Measurements from ENCODE around the gene CEP131.

Gene CEP131

DNA sequence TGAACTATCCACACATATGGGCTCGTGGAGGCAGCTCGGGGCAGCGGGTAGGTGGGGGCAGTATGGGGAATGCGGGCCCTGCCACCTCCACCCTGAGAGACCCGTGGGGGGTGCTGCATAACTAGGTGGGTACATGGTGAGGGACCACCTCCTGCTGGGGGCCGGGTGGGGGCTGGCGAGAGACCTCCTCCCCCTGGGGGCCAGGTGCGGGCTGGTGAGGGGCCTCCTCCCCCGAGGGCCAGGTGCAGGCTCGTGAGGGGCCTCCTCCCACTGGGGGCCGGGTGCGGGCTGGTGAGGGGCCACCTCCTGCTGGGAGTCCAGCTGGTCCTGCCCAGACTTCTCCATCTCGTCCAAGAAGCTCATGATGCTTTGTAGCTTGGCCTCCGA, 25.4 kb downstream of the CEP131 start:
- no peak for FAIRE-seq

GRCh38 chr17:81196505-81197408, 26.0 kb downstream of the CEP131 start:
- no peak for FAIRE-seq

GRCh38 chr17:81195941-81196495, 26.7 kb downstream of the CEP131 start:
- no peak for FAIRE-seq

DNA sequence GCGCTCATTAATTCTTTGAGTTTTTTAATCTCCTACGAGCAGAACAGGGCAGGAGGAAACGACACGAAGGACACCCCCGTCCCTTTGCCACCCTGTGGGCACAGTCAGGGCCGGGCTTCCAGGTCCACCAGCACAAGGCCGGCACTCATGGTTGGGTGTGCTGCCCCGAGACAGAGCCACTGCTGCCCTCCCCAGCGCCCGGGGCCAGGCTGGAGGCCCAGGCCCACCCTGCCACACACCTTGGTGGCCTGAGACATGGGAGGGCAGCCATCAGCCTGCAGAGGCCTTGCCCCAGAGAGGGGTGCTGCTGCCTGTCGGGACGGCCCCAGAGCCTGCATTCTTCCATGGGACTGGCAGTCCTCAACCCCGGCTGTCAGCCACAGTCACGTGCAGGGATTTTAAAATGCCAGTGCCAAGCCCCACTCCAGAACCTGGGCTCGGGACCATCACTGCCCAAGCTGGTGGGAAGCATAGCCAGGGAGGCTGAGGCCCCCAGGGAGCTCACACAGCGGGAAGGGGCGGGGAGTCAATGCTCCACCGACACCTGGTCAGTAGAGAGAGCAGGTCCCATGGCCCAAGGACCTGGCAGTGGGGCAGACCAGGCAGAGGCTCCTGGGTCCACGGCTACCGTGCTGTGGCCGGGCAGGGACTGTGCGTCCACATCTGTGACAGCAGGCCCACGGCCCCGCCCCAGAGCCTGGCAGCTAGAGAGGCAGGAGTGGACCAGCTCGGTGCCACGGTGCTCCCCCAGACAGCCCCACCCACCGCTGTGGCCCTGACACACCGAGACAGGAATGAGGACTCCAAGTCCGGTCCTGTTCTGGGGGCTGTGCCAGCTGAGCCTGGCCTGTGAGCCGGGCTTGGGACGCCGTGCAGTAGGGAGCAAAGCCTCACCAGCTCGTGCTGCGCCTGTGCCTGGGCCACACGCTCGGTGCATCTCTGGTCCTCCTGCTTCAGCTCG, 27.5 kb downstream of the CEP131 start:
- no peak for FAIRE-seq

- FAIRE-seq, result no peak
Observed at GRCh38 chr17:81194225-81194760, 28.5 kb downstream of the CEP131 start.

GRCh38 chr17:81193470-81194224, 29.1 kb downstream of the CEP131 start:
- FAIRE-seq, result no peak

DNA sequence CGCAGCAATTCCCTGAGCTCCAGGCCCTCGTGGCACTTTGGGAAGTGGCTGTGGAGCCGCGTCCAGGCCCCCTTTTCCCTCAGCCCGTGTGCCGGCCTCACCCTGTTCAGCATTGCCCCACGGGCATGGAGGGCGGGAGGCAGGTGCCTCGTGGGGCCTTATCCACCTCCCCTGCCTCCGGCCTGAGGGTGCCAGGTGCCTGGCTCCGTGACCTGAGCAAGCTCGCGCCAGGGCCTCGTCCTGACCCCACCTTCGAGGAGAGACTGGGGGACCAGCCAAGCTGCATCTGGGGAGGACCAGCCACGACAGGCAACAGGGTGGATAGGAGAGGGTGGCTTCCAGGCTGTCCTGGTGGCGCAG, 29.7 kb downstream of the CEP131 start:
- FAIRE-seq, result no peak

DNA sequence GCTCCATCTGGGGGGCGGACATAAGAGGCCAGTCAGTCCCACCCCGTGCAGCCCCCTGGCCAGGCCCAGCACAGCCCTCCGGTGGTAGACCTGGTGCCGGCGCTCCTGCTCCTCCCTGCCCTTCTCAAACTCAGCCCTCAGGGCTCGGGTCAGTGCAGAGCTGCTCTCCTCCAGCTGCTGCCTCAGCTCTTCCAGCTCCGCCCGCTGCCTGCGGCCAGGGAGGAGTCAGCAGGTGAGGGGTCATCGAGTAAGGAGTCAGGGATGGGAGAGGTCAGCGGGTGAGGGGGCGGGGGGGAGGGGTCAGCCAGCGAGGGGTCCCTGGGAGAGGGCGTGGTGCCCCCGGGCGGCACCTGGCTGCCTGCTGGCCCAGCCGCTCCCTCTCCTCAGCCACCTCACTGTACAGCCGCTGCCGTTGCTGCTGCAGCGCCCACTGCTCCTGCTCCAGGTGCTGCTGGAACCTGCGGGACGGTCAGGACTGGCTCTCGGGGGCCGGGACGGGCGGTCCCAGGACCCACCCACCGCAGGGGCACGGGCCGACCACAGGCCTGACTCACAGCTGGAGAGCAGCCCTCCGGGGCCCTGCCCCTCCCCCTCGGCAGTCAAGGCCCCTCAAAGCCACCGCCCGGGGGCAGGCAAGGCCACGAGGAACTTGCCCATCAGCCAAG, 30.2 kb downstream of the CEP131 start:
- no peak for FAIRE-seq

- FAIRE-seq, result no peak
Observed at GRCh38 chr17:81191646-81192045, 31.1 kb downstream of the CEP131 start.

GRCh38 chr17:81191116-81191515, 31.6 kb downstream of the CEP131 start:
- FAIRE-seq, result no peak

DNA sequence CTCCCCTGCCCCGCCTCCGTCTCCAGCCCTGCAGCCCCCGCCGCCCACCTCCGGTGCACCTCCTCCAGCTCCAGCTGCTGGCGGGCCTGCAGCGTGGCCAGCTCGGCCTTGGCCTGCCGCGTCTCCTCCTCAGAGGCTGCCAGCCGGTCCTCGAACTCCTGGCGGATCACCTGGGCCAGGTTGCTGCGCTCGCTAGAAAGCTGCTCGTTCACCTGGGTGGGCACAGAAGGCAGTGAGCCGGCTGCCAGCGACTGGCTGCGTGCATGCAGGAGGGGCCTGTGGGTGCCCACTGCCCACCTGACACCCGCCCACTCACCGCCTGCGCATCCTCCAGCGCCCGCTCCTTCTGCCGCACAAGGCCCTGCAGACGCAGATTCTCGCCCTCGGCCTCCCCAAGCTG, 32.2 kb downstream of the CEP131 start:
- FAIRE-seq, result no peak

GRCh38 chr17:81189670-81190530, 32.9 kb downstream of the CEP131 start:
- FAIRE-seq, result no peak

DNA sequence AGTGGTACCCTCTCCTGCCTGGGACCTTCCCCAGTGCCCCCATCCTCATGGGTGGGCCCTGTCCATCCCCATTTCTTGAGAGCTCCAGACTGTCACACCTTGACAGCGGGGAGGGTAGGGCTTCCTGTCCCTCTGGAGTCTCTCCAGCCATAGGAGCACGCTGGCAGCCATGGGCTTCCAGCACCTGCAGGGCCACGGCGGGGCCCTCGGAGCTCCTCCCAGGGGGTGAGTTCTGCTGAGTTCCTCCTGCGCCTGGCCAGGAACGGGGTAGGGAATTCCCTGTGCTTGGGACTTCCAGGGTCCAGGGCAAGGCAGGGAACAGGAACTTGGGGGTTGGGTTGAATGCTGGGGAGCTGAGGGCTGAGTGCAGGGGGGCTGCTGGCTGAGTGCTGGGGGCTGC, 33.7 kb downstream of the CEP131 start:
- no peak for FAIRE-seq

DNA sequence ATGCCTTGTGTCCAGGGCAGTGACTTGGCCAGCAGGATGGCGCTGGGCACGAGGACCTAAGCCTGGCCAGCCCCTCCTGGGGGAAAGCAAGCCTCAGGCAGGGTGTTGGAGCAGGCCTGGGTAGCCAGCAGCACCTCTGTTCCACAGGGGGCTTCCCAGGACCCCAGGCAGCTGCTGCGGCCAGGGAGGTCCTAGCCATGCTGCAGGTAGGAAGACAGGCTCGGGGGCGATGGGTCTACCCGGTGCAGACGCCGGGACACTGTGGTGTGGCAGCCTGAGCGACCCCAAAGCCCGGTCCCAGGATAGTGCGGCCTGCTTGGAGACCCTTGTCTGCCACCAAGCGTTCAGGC, 34.3 kb downstream of the CEP131 start:
- no peak for FAIRE-seq

- no peak for FAIRE-seq
Observed at GRCh38 chr17:81187586-81188490, 34.9 kb downstream of the CEP131 start.

- no peak for FAIRE-seq
Observed at GRCh38 chr17:81187120-81187519, 35.6 kb downstream of the CEP131 start.

- FAIRE-seq, result no peak
Observed at GRCh38 chr17:81186203-81186602, 36.6 kb downstream of the CEP131 start.

GRCh38 chr17:81184555-81184954, 38.2 kb downstream of the CEP131 start:
- no peak for FAIRE-seq

GRCh38 chr17:81183807-81184206, 39.0 kb downstream of the CEP131 start:
- no peak for FAIRE-seq

DNA sequence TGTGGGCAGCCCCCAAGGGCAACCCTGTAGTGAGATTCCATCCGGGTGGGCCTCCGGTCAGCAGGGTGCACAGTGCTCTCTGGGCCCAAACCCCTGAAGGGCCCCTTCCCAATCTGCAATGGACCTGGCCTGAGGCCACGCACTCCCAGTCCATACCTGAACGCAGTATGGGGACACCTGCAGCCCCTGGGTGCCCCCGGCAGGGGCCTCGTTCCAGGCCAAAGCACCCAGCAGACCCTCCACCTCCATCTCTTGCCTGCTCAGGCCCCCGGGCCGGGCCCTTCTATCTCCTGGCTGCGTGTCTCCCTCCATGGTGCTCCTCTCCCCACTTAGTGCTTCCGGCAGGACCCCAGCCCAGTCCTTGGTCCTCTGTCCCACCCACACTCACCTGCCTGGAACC, 39.4 kb downstream of the CEP131 start:
- FAIRE-seq, result no peak

Data from TTC549 (cell line).